Measurements from ENCODE around the gene RAP1GAP2. TPM values are rescaled to one million over a fixed set of nuclear protein-coding genes. Genes with fewer than 3 reads are reported as not detected.

The RAP1GAP2 gene
- total and polyA plus RNA-seq, 7 donors: 4.8 to 14.7 (median 12.5) TPM

DNA sequence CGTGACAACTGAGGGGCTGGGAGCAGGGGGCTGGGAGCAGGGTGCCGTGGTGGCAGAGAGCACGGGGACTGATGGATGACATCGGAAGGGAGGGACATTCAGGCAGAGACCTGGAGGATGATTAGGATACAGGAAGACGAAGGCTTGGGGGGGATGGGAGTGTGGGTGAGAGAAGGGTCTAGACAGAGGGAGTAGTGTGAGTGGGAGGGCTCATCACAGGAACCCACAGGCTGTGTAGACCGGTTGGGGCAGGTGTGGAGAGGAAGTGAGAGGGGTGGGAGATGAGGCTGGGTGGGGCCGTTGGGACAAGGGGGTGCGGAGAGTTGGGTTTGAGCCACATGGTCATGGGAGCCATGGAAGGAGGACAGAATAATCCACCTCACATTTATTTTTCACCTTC, 83.8 kb downstream of the RAP1GAP2 start:
- WGBS, 2 donors: 76 to 86% methylated on average over 8 of the region's 8 CpGs
- no peak for DNase-seq
- intact Hi-C loops (cut with DNase I): no loop called here

DNA sequence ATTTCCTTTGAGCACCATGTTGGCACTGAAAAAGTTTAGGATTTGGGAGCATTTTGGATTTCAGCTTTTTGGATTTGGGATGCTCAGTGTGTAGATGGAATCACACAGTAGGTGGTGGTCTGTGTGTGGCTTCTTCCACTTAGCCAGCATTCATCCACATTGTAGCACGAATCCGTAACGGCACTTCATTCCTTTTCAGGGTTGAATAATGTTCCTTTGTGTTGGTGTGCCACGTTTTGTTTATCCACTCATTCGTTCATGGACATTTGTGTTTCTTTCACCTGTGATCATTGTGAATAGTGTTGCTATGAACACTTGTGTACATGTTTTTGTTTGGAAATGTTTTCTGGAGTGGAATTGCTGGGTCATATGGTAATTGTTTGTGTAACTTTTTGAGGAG, 85.1 kb downstream of the RAP1GAP2 start:
- H3K9me3 ChIP-seq: no peaks in the 10 kb centered on the region
- DNase-seq: no peak
- intact Hi-C loops (cut with DNase I): no loop called here
- H3K36me3 ChIP-seq: no peaks in the 10 kb centered on the region
- 94 to 95% methylated on average over 5 of the region's 5 CpGs for WGBS, 2 donors
- TF ChIP-seq POLR2AphosphoS5 (IDR thresholded peaks at IDR 0.05) (no peak), POLR2A (IDR thresholded peaks at IDR 0.05) (no peak), EP300 (IDR thresholded peaks at IDR 0.05) (no peak)
- TF ChIP-seq, protein P1, sequence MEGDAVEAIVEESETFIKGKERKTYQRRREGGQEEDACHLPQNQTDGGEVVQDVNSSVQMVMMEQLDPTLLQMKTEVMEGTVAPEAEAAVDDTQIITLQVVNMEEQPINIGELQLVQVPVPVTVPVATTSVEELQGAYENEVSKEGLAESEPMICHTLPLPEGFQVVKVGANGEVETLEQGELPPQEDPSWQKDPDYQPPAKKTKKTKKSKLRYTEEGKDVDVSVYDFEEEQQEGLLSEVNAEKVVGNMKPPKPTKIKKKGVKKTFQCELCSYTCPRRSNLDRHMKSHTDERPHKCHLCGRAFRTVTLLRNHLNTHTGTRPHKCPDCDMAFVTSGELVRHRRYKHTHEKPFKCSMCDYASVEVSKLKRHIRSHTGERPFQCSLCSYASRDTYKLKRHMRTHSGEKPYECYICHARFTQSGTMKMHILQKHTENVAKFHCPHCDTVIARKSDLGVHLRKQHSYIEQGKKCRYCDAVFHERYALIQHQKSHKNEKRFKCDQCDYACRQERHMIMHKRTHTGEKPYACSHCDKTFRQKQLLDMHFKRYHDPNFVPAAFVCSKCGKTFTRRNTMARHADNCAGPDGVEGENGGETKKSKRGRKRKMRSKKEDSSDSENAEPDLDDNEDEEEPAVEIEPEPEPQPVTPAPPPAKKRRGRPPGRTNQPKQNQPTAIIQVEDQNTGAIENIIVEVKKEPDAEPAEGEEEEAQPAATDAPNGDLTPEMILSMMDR (IDR thresholded peaks at IDR 0.05): no peak
- H3K27ac ChIP-seq: no peak overlapping the region
- H3K4me3 ChIP-seq: no peak overlapping the region
- no peaks in the 10 kb centered on the region for H3K27me3 ChIP-seq
- H3K4me1 ChIP-seq: no peaks in the 10 kb centered on the region

More for the DNA sequence above, 83.8 kb downstream of the RAP1GAP2 start:
- no peaks in the 10 kb centered on the region for H3K36me3 ChIP-seq
- no peak for TF ChIP-seq POLR2AphosphoS5 (IDR thresholded peaks at IDR 0.05)
- TF ChIP-seq POLR2A (IDR thresholded peaks at IDR 0.05): no peak
- no peak for TF ChIP-seq EP300 (IDR thresholded peaks at IDR 0.05)
- TF ChIP-seq, protein P1 (IDR thresholded peaks at IDR 0.05): no peak
- no peak overlapping the region for H3K4me3 ChIP-seq
- no peaks in the 10 kb centered on the region for H3K27me3 ChIP-seq
- H3K9me3 ChIP-seq: no peaks in the 10 kb centered on the region
- no peaks in the 10 kb centered on the region for H3K4me1 ChIP-seq
- no peak overlapping the region for H3K27ac ChIP-seq

DNA sequence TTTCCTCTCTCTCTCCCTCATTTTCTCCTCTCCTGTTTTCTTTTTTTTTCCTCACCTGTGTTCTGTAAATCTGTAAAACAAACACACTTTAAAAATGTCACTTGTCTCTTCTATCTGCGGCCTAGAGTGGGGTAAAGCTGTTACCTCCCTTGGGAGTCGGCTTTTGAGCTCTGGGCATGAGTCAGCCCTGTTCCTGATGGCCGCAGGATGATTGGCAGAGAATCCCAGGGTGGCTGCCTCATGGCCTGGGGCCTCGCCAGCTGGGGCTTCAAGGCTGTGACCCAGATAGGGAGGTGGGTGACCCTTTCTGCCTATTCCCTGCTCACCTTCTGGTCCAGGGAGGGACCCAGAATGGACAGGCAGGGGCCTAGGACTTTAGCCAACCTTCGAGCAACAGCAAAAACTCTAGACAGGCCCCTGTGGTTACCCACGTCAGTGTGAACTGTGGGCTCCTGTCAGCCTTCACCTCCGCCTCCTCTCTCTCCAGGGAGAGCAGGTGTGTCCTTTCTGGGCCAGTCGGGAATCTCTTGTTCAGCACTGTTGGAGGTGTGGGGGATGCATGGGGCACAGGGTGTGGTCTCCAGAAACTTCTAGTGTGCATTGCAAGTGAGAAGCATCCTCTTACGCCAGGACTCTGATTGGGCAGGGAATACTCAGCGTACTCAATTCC, 87.4 kb downstream of the RAP1GAP2 start:
- Histone ChIP-seq H3K4me3 (no peak overlapping the region), H3K27me3 (no peaks in the 10 kb centered on the region), H3K4me1 (no peaks in the 10 kb centered on the region), H3K36me3 (no peaks in the 10 kb centered on the region), H3K27ac (no peak overlapping the region), H3K9me3 (no peaks in the 10 kb centered on the region)
- DNase-seq: no peak
- TF ChIP-seq POLR2A (IDR thresholded peaks at IDR 0.05) (no peak), EP300 (IDR thresholded peaks at IDR 0.05) (no peak), POLR2AphosphoS5 (IDR thresholded peaks at IDR 0.05) (no peak)
- TF ChIP-seq, protein P1 (IDR thresholded peaks at IDR 0.05): no peak
- intact Hi-C loops (cut with DNase I): no loop called here
- WGBS, 2 donors: 61% methylated on average over 10 of the region's 10 CpGs

DNA sequence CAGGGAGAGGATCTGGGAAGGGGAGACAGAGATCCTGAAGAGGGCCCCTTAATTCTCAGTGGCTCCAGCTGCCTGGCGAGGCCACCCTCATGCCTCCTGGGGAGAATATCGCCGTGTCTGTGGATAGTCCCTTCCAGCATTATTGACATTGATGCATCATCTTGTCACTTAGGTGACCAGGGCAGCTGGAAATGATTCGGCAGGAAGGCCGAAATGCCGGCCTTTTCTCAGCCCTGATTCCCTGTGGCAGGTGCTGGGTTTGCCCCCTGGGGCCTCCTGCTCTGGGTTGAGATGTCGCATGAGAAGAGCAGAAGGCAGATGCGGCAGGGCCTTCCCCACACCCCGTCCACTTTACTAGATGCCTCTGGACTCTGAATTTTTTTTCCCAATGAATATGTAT, 89.5 kb downstream of the RAP1GAP2 start:
- no peaks in the 10 kb centered on the region for H3K36me3 ChIP-seq
- H3K27me3 ChIP-seq: no peaks in the 10 kb centered on the region
- TF ChIP-seq POLR2A (IDR thresholded peaks at IDR 0.05): no peak
- TF ChIP-seq POLR2AphosphoS5 (IDR thresholded peaks at IDR 0.05): no peak
- no peak for TF ChIP-seq EP300 (IDR thresholded peaks at IDR 0.05)
- TF ChIP-seq, protein P1 (IDR thresholded peaks at IDR 0.05): no peak
- no peak for DNase-seq
- WGBS, 2 donors: 87 to 89% methylated on average over 9 of the region's 9 CpGs
- no peak overlapping the region for H3K4me3 ChIP-seq
- no peak overlapping the region for H3K27ac ChIP-seq
- intact Hi-C loops (cut with DNase I): no loop called here
- H3K9me3 ChIP-seq: no peaks in the 10 kb centered on the region
- H3K4me1 ChIP-seq: no peaks in the 10 kb centered on the region

DNA sequence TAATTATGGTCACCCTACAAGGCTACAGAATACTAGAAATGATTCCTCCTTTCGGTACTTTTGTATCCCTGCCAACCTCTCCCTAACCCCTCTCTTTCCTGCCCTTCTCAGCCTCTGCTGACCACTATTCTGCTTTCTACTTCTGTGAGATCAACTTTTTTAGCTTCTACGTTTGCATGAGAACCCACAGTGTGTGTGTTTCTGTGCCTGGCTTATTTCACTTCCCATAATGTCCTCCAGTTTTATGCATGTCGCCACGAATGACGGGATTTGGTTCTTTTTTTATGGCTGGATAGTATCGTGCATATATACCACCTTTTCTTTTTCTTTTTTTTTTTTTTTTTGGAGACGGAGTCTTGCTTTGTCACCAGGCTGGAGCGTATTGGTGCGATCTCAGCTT, 92.1 kb downstream of the RAP1GAP2 start:
- no peak for DNase-seq
- TF ChIP-seq, protein P1 (IDR thresholded peaks at IDR 0.05): no peak
- TF ChIP-seq POLR2AphosphoS5 (IDR thresholded peaks at IDR 0.05): no peak
- no peak for TF ChIP-seq POLR2A (IDR thresholded peaks at IDR 0.05)
- TF ChIP-seq EP300 (IDR thresholded peaks at IDR 0.05): no peak
- no peak overlapping the region for H3K27ac ChIP-seq
- no peak overlapping the region for H3K4me3 ChIP-seq
- no peaks in the 10 kb centered on the region for H3K9me3 ChIP-seq
- H3K36me3 ChIP-seq: no peaks in the 10 kb centered on the region
- 87 to 92% methylated on average over 9 of the region's 9 CpGs for WGBS, 2 donors
- intact Hi-C loops (cut with DNase I): no loop called here
- H3K27me3 ChIP-seq: no peaks in the 10 kb centered on the region
- no peaks in the 10 kb centered on the region for H3K4me1 ChIP-seq

Measured in sigmoid colon (tissue), 7 donors.